Esophagus mucosa (tissue), 1 donor: ENCODE results near the gene DPH6. TPM values are rescaled to one million over a fixed set of nuclear protein-coding genes. Genes with fewer than 3 reads are reported as not detected.

Experiments
- ATAC-seq: fragments of 200-7000 bp; cut with Tn5 transposase; one replicate; pipeline ENCODE4 v1.9.1; 2020
- total RNA-seq: library from RNA; stranded (reverse); gene quantifications from one replicate; pipeline ENCODE4 v1.2.4, GENCODE V29; 2023
- donor health status: DM: yes; HTN: yes; CAD: no.

The DPH6 gene
- total RNA-seq, 1 donor from 2014 or later, result 17.4 TPM

DNA sequence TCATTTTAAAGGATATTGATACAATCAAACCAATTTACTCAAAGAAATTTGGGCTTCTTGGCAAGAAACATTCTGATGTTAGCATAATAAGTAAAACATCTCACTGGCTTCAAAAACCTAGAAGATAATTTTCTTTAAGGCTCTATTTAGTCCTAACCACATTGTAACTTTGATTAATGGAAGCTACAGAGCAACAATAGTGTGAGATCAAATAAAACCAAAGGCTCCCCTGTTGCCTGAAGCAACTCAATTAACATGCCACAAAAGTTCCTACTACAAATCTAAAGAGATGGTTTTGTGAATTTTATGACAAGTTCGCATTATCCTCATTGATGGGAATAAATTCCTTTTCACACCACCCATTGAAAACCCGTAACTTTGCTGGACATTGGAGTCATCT lies 5.9 kb downstream of the DPH6 start:
- ATAC-seq, result no peak

DNA sequence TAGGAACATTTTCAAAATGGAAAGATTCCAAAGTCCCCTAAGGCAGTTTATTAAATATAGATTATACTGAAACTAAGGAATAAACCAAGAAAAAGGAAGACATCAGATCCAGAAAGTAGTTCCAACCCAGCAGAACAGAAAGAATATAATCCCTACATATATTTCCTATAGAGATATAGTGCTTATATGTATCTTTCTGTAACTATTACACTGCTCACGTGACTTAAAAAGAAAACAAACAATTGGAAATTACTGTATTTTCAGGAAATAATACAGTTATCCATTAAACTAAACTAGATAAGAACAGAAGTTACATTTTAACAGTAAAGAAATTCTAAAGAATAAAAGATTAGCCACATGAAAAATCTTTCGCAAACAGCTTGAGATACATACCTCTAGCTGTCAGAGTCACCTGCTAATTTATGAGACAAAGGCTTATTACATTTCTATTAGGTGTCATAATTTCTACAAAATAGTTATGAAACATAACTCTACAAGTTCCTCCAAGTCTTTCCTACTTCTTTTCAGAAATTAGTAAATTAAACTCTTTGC lies 10.5 kb downstream of the DPH6 start:
- no peak for ATAC-seq

DNA sequence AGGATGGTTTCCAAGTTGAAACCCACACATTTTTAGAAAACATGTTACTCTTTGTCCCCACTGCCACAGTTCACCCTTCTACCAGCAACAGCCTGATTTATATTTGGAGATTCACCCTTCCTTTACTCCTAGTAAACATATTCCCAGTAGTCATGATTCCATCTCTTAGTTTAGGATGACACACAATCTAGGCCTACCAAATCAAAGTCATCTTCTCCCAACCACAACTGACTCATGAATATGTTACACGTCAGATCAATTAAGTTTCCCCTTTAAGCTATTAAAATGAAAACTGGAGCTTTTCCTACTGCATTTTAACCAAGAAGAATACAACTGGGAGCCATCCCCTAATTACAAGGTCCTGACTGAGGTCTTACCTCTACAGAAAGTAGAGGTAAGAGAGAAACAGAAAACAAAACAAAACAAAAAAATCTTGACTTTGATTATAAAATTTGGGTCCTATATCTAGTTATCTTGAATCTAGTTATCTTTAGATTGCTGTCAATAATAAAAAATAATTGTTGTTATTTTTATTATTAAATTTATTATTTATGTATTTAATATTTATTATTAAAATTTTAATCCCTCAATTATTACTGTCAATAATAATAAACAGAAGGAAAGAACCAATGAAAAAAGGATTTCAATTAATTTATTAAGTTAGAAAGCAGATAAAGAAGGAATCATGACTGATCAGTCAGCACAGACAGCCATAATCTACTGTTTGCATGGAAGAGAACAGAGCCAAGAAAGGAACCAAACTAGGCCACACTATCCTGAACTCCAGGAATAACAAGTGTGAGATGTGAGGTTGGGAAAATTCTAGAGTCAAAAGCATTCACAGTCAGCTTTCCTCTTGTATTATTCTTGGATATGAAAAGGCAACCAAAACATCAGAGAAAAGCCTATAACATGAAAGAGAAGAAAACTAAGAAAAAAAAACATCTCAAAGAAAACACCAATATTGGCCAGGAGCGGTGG lies 12.5 kb downstream of the DPH6 start:
- no peak for ATAC-seq

DNA sequence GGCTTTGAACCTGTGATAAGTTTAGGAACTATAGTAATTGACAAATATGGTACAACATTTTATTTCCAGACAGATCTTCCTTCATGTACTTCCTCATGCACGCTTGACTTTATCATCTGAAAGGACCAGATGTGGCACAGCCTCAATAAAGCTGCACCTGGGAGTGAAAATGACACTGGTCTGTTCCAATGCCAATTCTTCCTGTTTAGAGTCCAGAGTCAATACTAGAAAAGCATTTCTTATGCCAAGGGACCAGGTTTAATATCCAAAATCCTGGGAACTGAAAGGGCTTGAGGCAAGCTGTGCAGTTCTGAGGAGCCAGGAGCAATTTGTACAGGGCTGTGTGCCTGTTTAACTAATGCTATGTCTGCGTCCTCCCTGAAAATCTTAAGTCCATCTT lies 15.3 kb downstream of the DPH6 start:
- ATAC-seq, result no peak

DNA sequence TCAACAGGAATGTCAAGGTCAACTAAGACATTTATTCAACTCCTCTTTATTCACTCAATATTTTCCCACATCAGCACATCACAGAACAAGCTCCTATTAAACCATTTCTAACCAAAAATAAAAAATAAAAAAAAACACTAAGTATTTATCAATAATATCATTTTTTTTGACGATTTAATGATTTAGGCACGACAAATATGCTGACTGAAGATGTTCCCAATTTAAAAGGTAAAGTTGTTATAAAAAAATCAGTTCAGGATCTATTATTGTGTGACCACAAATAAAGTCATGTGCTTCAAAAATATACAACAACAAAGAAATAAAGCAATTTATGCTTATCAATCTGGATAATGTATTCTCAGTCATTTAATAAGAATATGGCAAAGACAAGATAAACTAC lies 16.2 kb downstream of the DPH6 start:
- no peak for ATAC-seq

DNA sequence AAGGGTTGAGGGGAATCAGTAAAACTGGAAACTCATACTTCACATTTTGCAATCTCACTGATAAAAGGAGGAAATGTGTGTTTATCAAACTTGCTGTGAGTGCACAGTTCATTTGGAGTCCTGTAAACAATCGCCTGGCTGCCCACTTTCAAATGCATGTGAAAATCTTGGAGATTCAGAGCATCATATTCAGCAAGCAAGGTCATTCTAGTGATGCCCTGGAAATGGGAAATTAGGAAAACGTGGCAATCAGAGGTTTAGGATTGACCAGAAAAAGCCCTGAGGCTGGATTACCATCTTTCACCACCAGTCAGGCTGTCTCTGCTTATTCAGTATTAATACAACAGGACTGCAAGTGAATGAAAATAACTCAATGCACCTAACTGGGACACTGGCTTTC lies 23.9 kb downstream of the DPH6 start:
- ATAC-seq, result no peak

DNA sequence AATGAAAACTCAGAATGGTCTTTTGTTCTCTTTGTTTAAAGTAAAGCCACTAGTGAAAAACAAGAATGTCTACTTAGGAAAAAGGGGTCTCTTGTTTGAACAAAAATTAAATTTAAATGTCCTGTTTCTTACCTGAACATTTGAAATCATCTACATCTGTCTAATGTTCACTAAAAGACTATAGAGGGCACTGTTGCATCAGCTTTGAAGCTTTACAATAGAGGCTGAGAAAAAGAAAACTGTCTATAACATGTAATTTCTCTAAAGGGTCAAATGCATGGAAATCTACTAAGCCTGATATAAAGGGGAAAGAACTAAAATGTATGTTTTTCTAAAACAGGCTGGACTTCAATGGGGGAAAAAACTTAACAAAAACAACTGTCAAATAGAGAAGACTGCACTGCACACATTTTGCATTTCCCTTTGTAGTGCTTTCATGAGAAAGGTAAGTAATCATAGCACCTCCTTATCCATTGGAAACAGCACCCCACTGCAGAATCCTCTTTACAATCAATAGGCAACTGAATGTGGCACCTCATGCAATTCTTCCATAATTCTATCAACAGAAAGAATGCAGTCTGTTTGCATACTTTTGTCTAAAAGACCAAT lies 26.3 kb downstream of the DPH6 start:
- ATAC-seq, result no peak

DNA sequence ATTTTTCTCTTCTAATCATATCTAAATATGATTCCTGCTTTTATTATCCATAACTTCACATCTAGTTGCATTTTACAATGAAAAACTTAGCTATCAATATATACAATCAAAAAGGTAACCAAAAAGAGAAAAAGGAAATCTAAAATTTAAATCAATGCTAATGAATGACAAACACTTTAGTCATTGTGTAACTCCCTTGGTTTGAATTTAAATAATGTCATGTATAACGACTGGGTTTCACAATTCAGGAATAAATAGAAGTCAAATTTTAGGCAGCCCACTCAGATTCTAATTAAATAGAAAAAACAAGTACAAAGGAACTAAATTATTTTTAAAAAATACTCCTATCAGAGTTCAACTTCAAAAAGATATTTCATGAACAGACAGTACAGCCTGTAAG lies 26.9 kb downstream of the DPH6 start:
- no peak for ATAC-seq

DNA sequence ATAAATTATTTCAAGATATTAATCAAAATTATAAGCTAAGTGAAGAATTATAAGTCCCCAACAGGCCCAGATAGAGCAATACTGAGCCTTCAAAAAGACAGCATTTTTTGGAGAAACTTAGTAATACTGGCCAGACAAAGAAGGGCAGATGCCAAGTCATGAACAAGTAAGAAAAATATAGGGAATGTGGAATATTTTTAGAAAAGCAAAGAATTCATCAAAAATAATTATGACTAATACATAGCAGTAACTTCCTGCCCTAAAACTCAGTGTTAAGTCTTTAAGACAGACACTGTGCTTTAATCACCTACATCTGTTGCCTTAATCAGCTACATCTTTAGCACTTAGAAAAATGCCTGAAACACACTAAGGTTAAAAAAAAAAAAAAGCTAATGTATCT lies 31.2 kb downstream of the DPH6 start:
- no peak for ATAC-seq

DNA sequence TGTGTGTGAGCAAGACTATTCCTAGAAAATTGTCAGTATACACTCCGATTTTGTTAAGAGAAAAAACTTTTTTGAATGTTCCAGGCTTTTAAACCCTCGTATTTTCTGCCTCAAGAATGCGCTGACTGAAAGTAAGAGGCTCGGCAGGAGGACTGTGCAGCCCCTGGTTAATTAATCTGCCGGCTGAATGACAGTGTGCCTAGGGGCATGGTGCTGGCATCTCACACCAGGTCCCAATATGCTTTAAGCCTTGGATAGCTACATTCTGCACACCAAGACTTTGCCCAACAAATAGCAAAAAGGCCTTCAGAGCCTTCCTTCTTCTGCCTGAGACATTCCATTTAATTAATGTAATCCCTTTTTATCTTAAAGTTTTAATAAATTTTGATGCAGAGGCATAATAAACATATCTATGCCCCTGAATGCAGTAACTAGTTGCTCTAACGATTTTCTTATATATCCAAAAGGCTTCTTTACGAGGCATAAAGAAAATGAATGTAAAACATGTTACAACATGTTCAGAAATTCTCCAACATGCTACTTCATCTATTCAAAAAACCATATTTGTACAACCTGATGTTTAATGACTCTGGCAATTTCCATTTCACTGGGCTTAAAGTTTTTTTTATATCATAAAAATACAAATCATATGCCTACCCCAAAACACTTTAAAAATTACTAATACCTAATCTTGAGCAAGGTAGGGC lies 37.9 kb downstream of the DPH6 start:
- ATAC-seq, result no peak

DNA sequence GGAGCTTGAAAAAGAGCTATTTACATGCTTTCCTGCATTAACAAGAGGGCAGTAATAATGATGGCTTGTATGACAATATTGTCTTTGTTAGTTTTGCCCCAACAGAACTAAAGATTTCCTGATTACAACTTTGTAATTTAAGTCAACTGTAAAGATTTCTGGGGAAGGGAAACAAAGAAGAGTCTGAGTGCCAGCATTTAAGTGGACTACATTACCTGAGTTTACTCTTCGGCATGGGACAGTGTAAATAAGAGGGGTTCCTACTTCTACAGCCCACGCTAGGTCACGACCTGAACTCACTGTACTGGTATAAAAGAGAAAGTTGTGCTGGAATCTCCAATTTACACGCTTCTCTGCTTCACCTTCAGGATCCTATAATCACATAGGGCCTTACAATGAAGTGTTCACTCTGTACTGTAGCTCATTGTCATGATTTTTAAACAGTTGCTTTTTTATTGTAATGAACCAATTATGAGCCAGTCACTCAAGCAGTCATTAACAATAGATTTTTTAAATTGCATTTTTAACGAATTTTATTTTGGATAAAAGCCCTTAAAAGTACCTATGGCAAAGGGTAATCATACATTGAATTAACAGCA lies 39.6 kb downstream of the DPH6 start:
- no peak for ATAC-seq

DNA sequence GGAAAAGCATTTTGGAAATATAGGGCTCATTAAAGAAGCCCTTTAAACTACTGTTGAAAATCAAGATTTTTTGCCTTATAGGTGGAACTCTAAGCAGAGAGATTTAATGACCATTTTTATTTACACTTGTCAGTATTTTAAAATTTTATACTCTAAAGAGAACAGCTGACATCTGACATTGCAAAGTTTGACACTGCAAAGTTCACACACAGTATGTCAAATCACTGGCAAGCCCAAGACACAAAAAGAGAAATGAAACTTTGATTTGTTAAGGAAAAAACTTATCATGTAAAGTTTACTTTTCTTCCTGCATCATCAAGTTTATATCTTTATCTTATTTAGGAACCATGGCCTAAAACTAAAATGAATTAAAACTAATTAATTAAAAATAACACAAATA lies 40.2 kb downstream of the DPH6 start:
- no peak for ATAC-seq

DNA sequence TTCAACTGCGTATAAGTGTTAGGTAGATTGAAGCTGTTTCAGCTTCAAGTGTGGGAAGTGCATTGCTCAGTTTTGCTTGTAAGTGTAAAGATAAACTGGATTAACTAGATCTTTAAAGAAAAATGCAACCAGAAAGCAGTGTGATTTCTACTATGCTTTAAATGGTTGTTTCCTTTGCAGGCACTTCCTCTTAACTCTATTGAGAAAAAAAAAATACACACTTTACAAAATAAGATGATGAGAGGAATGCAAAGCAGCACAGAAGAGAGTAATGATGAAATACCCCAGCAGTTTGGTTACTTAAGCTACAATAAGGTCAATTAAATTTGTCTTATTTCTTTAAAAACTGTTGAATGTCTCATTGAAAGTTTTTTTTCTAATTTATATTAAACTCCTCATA lies 40.8 kb downstream of the DPH6 start:
- ATAC-seq, result no peak

DNA sequence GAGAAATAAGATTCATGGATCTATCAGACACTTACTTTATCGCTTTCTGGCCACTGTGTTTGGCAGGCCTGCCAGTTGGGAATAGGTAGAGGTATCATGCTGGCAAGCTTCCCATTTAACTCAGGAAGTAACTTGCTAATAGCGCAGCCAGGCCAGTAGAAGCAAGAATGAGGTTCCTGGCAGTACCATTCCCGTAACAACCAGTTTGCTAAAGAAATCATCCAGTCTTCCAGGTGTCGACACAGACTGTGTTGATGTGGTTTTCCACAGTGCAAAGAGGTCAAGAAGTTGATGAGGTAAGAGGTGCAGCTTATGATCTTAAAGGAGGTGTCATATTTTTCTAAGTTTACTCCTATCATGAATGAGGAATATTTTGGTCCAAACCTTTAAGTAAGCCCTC lies 46.2 kb downstream of the DPH6 start:
- peak; percentile 89 for ATAC-seq

DNA sequence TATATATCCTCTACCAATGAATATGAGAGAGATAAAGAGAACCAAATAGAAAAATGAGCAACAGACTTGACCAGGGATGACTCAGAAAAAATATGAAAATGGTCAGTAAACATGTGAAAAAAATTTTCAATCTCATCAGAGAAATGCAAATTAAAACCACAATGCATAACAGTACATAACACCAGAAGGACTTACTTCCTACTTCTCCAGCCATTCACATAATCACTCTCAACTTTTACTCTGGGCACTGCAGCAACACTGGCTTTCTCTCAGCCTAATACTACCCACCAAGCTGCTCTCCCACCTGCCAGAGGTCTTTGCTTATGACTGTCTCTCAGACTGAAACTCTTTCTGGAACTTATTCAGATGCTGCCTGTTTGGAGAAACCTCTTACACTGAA lies 49.4 kb downstream of the DPH6 start:
- no peak for ATAC-seq

DNA sequence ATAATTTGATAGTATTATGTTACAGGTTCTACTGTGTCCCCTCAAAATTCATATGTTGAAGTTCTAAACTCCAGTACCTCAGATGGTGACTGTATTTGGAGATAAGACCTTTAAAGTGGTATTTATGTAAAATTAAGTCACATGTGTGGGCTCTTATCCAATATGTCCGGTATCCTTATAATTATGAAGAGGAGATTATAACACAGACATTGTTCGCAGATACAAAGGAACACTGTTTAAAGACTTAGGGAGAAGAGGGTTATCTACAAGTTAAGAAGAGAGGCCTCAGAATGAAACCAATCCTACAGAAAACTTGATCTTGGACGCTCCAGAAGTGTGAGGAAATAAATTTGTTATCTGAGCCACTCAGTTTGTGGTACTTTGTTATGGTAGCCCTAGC lies 50.9 kb downstream of the DPH6 start:
- ATAC-seq, result no peak

DNA sequence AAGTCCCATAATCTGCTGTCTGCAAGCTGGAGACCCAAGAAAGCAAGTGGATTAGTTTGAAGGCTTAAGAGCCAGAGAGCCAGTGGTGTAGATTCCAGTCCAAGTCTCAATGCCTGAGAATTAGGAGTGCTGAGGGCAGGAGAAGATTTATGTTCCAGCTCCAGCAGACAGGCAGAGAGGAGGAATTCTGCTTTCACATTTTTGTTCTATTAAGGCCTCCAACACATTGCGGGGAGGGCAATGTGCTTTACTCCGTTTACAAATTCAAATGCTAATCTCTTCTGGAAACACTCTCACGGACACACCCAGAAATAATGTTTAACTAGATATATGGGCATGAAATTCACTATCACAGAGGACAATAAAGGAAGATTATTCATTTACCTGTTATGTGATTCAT lies 54.0 kb downstream of the DPH6 start:
- ATAC-seq, result peak; percentile 55

DNA sequence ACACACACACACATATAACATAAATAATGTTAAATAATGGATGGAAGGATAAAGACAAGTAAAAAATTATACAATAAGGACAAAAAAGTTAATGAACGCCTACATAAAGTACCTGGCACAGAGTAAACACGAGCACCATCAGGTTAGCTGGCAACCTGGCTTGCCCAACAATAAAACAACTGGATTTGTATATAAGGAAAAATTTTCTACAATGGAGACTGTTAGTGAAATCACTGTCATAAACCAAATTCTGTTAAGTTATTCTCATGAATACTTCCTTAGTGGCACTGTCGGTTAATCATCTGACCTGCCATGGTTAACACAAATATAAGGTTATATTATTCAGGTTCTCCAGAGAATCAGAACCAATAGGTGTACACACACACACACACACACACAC lies 54.8 kb downstream of the DPH6 start:
- no peak for ATAC-seq

DNA sequence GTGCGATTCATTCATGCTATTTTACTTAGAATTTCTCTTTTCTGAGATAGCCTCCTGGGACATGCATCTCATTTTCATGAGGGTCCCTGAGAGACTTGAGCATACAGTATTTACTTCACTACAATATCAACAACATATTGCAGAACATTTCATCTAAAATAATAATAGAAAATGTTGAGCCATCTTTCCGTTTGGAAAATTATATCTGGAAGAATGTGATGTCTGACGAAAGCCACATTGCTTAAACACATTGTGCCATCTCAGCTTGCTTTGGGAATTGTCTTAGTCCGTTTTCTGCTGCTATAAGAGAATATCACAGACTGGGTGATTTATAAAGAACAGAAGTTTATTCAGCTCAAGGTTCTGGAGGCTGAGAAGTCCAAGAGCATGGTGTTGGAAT lies 55.5 kb downstream of the DPH6 start:
- ATAC-seq, result no peak

DNA sequence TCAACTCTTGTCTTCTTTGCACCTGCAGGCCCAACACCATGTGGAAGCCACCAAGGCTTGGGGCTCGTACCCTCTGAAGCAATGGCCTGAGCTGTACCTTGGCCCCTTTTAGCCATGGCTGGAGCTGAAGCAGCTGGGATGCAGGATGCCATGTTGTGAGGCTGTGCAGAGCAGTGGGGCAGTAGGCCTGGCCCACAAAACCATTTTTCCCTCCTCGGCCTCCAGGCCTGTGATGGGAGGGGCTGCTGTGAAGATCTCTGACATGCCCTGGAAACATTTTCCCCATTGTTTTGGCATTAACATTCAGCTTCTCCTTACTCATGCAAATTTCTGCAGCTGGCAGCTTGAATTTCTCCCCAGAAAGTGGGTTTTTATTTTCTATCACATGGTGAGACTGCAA lies 58.5 kb downstream of the DPH6 start:
- ATAC-seq, result no peak

DNA sequence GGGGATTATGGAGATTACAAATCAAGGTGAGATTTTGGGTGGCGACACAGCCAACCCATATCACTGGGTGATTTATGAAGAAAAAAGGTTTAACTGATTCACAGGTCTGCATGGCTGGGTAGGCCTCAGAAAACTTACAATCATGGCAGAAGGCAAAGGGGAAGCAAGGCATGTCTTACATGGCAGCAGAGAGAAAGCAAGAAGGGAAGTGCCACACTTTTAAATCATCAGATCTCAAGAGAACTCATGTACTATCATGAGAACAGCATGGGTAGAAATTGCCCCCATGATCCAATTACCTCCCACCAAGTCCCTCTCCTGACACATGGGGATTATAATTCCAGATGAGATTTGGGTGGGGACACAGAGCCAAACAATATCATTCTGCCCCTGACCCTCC lies 59.7 kb downstream of the DPH6 start:
- ATAC-seq, result no peak

DNA sequence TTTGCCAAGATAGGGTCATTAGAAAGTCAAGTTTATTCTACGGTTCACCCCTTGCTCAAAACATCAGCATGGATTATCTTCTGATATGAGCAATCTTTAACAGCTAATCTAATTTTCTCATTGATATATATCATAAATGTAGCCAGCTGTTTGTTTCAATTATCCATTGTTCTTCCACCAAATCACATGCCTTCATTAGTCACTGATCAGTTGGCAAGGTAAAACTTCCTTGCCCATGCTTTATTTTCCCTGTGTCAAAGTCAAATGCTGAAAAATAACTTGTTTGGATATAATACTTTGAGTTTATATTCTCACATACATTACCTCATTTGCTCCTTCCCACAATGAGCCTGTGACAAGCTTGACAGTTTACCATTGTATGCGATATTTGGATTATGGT lies 60.6 kb downstream of the DPH6 start:
- no peak for ATAC-seq
